KBM-7 (cell line): ENCODE data around the gene CPT1C.

Experiments
- DNase-seq: peaks from one replicate; pipeline ENCODE4 v3.0.0-alpha.2; 2015
- in situ Hi-C: fragments of 300-500 bp; cut with MboI; formaldehyde crosslinking; loops from 2 replicates; pipeline ENCODE4 v1.14.3; 2020; ENCODE audit warnings: low sequenced_read_pairs, low pct_unique_long_range_greater_than_20kb, mixed read lengths

Gene CPT1C

DNA sequence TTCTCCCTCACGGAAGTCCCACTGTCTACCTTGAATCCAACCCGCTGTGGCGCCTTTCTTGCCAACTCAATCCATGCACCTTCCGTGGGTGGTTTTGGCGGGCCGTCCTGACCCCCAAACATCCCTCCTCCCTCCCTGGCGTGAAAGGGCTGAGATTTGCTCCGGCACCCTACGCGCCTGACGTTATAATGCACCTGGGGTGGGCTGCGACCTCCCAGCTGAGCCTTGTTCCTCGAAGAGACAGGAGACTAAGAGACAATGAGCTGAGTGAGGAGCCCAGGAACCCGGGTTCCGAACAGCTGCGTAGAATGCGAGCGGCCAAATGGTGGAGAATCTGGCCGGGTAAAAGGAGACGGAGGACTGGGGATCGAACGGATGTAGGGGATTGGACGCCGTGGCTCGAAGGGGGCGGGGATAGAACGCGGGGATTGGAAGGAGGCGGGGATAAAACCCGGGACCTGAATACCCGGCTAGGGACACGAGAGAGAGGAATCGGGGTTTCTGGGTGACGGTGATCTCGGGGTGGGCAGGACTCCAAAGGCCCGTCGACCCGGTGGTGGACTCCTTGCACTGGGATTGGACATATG is at the start of gene CPT1C:
CPT1C (plus strand) TSS at position 461 of the 587 bp plus-strand sequence. CDS start 1,137 bp downstream, outside the sequence.
- DNase-seq = no peak
- in situ Hi-C loops = no loop called here

DNA sequence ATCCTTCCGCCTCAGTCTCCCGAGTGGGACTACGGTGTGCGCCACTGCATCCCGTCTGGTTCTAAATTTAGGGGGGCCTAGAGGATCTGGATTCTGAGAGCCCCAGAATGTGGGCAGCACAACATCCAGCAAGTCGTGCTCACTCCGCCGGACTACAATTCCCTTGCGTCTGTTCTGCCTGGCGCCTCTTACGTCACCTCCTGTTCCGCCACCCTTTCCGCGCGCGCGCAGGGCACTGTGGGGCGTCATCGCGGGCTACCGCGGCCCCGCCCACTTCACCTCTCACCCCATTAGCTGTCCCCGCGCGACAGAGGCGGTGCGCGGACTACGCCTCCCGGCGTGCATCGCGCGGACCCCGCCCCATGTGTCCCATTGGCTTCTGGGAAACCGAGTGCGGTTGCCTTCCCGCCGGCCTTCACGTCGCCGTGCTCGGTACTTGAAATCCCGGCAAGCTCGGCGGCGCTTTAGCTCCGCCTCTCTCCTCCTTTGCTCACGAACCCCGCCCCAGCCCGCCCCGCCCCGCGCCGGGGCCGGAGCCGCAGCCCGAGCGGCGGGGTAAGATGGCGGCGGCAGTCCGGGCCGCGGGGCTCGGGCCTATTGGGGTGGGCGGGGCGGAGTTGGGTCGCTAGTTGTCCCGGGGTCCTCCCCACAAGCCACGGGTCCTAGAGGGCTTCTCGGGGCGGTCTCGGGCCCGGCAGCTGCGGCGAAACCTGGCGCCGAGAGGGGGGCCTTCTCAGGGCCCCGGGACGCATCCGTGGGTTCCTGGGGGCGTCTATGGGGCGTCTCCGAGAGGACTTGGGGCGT is 49.0 kb upstream of the CPT1C start, which contains the start of gene SCAF1:
SCAF1 (plus strand) TSS at position 522 of the 804 bp plus-strand sequence. CDS start 2,818 bp downstream, outside the sequence.
- peak; percentile 100 for DNase-seq
- in situ Hi-C loops = no loop called here

DNA sequence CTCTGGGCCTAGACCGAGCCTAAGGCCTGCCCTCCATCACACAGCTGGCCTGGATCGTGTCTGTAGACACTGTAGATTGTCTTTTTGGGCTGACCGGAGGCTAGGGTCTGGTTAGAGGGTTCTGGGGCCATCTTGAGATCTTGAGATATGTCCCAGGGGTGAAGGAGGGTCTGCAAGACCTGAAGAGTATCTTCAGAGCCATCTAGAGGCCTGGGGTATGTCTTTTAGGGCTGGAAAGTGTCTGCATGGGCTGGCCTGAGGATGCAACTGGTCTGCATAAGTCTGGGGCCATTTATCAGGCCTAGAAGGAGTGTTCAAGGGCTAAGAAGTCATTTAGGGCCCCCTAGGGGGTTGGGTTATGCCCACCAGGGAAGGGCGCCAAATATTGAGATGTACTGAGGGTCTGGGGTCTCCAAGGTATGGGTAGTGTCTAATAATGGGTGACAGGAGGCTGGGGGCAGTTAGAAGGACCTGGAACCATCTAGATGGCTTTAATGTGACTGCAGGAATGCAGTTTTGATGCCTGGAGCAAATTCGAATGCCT is 48.4 kb upstream of the CPT1C start:
- in situ Hi-C loops = no loop called here
- DNase-seq = no peak

DNA sequence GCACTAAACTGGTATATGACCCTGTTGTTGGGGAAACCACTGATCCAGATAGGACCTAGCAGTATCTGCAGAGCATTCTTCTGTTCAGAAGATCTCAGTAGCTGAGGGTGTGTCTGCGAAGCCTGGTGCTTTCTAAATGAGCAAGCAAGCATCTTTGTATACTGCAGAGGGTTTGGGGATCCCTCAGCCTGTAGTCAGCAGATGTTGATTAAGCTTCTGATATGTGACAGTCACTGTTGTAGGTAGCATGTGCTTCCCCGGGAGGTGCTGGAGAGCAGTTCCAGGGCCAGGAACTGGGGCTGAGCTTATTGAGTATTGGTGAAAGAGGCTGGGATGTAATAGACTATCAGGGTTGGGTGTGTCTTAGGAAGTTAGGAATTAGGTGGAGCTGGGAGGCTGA is 47.5 kb upstream of the CPT1C start:
- in situ Hi-C loops = no loop called here
- DNase-seq = no peak

DNA sequence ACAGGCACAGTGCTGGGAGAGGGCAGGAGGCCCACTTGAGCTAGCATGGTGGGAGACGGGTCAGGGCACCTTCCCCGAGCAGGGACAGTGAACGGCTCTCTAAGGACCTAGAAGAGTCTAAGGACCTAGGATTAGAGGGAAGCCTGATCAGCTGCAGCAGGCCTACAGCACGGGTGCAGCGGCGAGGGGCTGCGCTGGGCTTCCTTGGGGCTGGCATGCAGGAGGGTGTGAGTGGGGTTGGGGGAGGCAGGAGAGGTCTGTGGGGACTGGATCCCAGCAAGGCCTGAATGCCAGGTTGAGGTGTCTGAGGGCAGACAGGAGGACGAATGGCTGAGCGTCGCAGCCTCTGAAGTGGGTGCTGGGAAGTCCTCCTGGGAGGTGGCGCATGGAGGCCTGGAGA is 45.3 kb upstream of the CPT1C start:
- DNase-seq = no peak

DNA sequence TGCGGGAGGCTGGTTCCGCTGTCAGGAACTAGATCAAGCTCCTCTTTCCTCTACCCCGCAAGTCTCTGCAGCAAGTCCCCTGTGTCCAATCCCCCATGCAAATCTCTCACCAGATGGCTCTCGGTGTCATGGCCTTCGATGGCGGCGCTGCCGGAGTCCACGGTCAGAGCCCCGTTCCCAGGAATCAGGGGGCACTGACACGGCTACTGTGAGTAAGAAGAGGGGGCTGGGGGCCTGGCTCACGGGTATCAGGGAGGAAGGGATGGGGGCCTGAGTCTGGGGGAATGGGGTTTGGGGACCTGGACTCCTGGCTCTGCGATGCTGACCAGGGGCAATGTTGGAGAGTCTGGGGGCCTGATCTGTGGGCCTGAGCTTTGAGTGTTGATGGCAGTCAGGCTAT is 44.9 kb upstream of the CPT1C start:
- in situ Hi-C loops = no loop called here

More for the DNA sequence above, 45.3 kb upstream of the CPT1C start:
- in situ Hi-C loops = no loop called here

DNA sequence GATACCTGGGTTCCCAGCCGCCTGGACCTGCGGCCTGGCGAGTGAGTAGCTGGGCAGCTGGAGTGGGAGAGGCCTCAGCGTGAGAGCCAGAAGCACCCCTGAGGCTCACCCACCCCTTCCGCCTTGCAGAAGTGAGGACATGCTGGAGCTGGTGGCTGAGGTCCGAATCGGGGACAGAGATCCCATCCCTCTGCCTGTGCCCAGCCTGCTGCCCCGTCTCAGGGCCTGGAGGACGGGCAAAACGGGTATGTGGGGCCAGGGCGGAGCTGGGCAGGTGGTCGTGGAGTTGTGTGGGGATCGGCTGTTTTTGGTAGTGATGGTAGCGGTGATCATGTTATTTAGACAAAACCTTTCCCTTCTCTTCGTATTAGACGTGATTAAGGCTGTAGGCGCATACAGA is 44.3 kb upstream of the CPT1C start:
- in situ Hi-C loops = no loop called here
- DNase-seq = no peak

More for the DNA sequence above, 44.9 kb upstream of the CPT1C start:
- no peak for DNase-seq

DNA sequence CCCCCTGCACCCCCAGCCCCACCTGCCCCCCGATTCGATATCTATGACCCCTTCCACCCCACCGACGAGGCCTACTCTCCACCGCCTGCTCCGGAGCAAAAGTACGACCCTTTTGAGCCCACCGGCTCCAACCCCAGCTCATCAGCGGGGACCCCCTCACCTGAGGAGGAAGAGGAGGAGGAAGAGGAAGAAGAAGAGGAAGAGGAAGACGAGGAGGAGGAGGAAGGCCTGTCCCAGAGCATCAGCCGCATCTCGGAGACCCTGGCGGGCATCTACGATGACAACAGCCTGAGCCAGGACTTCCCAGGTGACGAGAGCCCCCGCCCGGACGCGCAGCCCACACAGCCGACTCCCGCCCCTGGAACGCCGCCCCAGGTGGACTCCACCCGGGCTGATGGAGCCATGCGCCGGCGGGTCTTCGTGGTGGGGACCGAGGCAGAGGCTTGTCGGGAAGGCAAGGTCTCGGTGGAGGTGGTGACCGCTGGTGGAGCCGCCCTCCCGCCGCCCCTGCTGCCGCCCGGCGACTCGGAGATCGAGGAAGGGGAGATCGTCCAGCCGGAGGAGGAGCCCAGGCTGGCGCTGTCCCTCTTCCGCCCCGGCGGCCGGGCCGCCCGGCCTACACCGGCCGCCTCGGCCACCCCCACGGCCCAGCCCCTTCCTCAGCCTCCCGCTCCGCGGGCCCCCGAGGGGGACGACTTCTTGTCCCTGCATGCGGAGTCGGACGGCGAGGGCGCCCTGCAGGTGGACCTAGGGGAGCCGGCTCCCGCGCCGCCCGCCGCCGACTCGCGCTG is 39.7 kb upstream of the CPT1C start:
- in situ Hi-C loops = no loop called here
- no peak for DNase-seq

DNA sequence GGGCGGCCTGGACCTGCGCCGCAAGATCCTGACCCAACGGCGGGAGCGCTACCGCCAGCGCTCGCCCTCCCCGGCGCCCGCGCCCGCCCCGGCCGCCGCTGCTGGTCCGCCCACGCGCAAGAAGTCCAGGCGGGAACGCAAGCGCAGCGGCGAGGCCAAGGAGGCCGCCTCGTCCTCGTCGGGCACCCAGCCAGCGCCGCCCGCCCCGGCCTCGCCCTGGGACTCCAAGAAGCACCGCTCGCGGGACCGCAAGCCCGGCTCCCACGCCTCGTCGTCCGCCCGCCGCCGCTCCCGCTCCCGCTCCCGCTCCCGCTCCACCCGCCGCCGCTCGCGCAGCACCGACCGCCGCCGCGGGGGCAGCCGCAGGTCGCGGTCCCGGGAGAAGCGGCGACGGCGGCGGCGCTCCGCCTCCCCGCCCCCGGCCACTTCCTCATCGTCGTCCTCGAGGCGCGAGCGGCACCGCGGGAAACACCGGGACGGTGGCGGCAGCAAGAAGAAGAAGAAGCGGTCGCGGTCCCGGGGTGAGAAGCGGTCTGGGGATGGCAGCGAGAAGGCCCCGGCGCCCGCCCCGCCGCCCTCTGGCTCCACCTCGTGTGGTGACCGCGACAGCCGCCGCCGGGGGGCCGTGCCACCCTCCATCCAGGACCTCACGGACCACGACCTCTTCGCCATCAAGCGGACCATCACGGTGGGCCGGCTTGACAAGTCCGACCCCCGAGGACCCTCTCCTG is 38.9 kb upstream of the CPT1C start:
- in situ Hi-C loops = no loop called here
- DNase-seq = no peak

DNA sequence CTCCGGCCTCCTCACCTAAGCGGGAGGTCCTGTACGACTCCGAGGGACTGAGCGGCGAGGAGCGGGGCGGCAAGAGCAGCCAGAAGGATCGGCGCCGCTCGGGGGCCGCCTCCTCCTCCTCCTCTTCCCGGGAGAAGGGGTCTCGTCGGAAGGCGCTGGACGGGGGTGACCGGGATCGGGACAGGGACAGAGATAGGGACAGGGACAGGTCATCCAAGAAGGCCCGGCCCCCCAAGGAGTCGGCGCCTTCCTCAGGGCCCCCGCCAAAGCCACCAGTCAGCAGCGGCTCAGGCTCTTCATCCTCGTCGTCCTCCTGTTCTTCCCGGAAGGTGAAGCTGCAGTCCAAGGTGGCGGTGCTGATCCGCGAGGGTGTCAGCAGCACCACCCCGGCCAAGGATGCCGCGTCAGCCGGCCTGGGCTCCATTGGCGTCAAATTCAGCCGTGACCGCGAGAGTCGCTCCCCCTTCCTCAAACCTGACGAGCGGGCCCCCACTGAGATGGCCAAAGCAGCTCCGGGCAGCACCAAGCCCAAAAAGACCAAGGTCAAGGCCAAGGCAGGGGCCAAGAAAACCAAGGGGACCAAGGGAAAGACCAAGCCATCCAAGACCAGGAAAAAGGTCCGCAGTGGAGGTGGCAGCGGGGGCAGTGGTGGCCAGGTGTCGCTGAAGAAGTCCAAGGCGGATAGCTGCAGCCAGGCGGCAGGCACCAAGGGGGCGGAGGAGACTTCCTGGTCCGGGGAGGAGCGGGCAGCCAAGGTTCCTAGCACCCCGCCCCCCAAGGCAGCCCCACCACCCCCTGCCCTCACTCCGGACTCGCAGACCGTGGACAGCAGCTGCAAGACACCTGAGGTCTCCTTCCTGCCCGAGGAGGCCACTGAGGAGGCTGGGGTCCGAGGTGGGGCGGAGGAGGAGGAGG is 38.1 kb upstream of the CPT1C start:
- in situ Hi-C loops = no loop called here

DNA sequence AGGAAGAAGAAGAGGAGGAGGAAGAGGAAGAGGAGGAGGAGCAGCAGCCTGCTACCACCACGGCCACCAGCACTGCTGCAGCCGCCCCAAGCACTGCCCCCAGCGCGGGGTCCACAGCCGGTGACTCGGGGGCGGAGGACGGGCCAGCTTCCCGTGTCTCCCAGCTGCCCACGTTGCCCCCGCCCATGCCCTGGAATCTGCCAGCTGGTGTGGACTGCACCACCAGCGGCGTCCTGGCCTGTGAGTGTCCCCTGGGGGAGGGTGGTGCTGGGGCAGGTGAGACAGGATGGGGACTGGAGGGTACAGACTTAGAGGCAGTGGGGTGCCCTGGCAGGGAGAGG is 37.5 kb upstream of the CPT1C start:
- in situ Hi-C loops = no loop called here
- DNase-seq = no peak

More for the DNA sequence above, 38.1 kb upstream of the CPT1C start:
- no peak for DNase-seq

DNA sequence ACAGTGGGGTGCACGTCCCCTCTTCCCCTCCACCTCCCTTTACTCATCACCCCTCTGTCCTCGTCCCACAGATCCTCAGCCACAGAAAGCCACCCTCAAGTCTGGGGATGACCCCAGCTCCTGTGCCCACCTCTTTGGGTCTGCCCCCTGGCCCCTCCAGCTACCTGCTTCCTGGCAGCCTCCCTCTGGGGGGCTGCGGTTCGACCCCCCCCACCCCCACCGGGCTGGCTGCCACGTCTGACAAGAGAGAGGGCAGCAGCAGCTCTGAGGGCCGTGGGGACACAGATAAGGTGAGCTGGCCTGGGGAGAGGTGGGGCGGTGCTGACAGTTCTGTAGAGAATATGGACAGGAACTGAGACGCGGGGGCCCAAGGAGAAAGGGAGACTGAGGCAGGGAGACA is 36.3 kb upstream of the CPT1C start:
- in situ Hi-C loops = no loop called here
- no peak for DNase-seq

DNA sequence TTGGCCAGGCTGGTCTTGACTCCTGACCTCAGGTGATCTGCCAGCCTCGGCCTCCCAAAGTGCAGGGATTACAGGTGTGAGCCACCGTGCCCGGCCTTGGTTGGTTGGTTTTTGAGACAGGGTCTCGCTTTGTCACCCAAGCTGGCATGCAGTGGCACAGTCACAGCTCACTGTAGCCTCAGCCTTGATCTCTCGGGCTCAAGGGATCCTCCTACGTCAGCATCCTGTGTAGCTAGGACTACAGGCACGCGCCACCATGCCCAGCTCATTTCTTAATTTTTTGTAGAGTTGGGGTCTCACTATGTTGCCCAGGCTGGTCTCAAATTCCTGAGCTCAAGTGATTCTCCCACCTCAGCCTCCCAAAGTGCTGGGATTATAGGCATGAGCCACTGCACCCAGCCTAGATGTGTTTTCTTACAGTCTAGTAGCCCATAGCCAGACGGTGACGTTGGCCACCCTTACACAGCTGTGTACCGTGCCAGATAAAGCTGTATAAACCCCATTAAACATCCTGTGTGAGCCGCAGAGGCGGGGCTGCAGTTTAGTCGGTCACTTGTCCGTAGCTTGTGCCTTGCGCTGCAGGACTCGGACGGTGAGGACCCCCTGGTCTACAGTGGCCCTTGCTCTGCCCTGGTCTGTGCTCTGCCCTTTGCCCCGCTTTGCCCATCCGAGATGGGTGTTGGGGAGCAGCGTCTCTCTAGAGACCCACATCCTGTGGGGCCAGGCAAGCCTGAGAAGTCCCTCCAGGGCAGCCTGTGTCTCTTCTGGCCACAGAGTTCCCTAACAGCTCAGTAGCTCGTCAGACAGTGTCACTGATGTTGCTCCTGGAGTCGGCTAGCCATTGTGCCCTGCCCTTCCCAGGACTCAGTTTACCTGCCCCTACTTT is 35.1 kb upstream of the CPT1C start:
- in situ Hi-C loops = no loop called here
- no peak for DNase-seq

DNA sequence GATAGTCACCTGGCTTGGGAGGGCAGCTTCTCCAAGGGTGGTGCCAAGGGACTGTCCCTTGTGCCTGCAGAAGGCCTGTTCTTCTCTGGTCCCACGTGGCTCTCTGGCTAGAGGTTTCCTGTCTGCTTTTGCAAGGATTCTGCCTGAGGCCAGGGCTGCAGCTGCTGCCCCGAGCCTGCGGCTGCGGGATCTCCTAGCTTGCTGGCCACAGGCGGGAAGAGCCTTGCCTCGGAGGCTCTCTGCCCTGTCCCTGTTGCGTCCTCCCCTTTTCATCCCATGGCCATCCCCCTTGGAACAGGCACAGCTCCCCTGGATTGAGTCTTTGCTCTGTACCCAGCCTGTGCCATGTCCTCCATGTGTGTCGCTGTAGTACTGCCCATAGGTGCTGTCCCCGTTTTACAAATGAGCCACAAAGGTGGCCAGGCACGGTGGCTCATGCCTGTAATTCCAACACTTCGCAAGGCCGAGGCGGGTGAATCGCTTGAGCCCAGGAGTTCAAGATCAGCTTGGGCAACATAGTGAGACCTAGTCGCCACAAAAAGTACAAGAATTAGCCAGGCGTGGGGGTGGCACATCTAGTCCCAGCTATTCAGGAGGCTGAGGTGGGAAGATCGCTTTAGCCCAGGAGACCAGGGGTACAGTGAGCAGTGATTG is 34.3 kb upstream of the CPT1C start:
- no peak for DNase-seq
- in situ Hi-C loops = no loop called here

DNA sequence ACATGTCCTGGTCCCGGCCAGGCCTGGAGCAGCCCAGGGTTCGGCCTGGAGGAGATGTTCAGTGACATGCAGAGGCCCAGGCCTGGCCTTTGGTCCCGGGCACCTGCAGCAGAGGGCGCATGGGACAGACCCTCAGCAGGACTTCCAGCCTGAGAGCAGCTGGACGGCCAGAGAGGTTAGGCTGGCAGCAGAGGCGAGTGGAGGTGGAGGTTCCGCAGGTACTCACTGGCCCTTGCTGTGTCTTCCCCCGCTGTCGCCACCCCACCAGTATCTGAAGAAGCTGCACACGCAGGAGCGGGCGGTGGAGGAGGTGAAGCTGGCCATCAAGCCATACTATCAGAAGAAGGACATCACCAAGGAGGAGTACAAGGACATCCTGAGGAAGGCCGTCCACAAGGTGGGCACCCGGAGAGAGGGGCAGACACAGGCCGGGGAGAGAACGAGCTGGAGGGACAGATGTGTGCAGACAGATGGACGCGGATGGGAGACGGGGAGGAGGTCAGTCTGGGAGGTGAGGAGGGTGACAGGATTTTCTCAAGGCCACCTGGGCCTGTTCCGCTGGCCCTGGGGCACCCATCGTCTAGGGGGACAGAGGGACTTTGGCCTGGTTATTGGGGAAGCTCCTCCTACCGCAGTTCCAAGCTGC is 33.3 kb upstream of the CPT1C start:
- in situ Hi-C loops = no loop called here
- DNase-seq = no peak

DNA sequence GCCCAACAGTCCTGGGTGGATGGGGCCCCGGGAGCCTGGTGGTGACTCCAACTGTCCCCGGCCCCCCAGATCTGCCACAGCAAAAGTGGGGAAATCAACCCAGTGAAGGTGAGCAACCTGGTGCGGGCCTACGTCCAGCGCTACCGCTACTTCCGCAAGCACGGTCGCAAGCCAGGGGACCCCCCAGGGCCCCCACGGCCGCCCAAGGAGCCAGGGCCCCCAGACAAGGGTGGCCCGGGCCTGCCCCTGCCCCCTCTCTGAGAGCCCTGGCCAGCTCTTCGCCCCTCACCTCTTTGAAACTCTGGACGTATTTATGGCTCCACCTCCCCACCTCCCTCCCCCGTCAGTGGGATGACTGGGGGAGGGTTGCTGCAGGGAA is 32.8 kb upstream of the CPT1C start:
- in situ Hi-C loops = no loop called here

More for the DNA sequence above, 32.8 kb upstream of the CPT1C start:
- no peak for DNase-seq
